GM18526 (cell line): Measurements from ENCODE around the gene ECEL1.

Experiments
- POLR2A ChIP-seq: IDR thresholded peaks from 3 replicates; pipeline ENCODE4 v1.6.1; 2011; ENCODE audit not compliant: insufficient read length; ENCODE audit errors: extremely low read depth

The ECEL1 gene

GRCh38 chr2:232487385-232488096 is at the start of gene ECEL1:
Gene ECEL1, minus strand, starts transcription at chr2:232487834. Its CDS starts 1,181 bp downstream, at chr2:232486653.
- TF ChIP-seq POLR2A, result no peak

- TF ChIP-seq POLR2A, result no peak
Measured at GRCh38 chr2:232537079-232537478, 49.4 kb upstream of the ECEL1 start.

GRCh38 chr2:232535761-232536530 is 48.3 kb upstream of the ECEL1 start:
- TF ChIP-seq POLR2A, result no peak

- no peak for TF ChIP-seq POLR2A
Measured at GRCh38 chr2:232534940-232535651, 47.5 kb upstream of the ECEL1 start.

GRCh38 chr2:232533944-232534710 is 46.5 kb upstream of the ECEL1 start:
- TF ChIP-seq POLR2A, result no peak

- TF ChIP-seq POLR2A, result no peak
Measured at GRCh38 chr2:232532419-232532818, 44.8 kb upstream of the ECEL1 start.

- TF ChIP-seq POLR2A, result no peak
Measured at GRCh38 chr2:232530626-232531260, 43.1 kb upstream of the ECEL1 start.

- no peak for TF ChIP-seq POLR2A
Measured at GRCh38 chr2:232529806-232530547, 42.3 kb upstream of the ECEL1 start.

- TF ChIP-seq POLR2A, result no peak
Measured at GRCh38 chr2:232528746-232529460, 41.3 kb upstream of the ECEL1 start.

- TF ChIP-seq POLR2A, result no peak
Measured at GRCh38 chr2:232527905-232528470, 40.4 kb upstream of the ECEL1 start.

GRCh38 chr2:232526372-232526941 is 38.8 kb upstream of the ECEL1 start:
- no peak for TF ChIP-seq POLR2A

- no peak for TF ChIP-seq POLR2A
Measured at GRCh38 chr2:232525791-232526371, 38.2 kb upstream of the ECEL1 start, which contains the start of gene CHRND. Gene CHRND, plus strand, starts transcription at chr2:232526160. Its CDS starts 56 bp downstream, at chr2:232526216.
